SK-N-SH treated with all-trans-retinoic acid at 6 μM for 48 hours (cell line): ENCODE results near the gene EIF4EBP2.
A peak's percentile ranks its signal among the peaks of the same experiment; 100 is the strongest.

ENCODE experiments used
- ATAC-seq: fragments of 200-7000 bp; cut with Tn5 transposase; 3 replicates; pipeline ENCODE4 v1.9.1; 2020; ENCODE audit warnings: mild to moderate bottlenecking, moderate library complexity
- ARNTL ChIP-seq: fragments of 450-650 bp; formaldehyde crosslinking; IDR thresholded peaks from 2 replicates; pipeline ENCODE4 v1.5.0; 2020; ENCODE audit warnings: low read depth, mild to moderate bottlenecking, moderate library complexity, borderline replicate concordance
- BACH2 ChIP-seq: fragments of 250-450 bp; sonication (Bioruptor Pico); IDR thresholded peaks from 2 replicates; pipeline ENCODE4 v1.9.0; 2021; ENCODE audit warnings: mild to moderate bottlenecking, borderline replicate concordance
- CSDC2 ChIP-seq: fragments of 250-450 bp; sonication (Bioruptor Pico); IDR thresholded peaks from 2 replicates; pipeline ENCODE4 v1.5.0; 2020; ENCODE audit warnings: mild to moderate bottlenecking, moderate library complexity
- ESRRG ChIP-seq: fragments of 250-450 bp; sonication (Bioruptor Pico); IDR thresholded peaks from 2 replicates; pipeline ENCODE4 v1.6.1; 2021; ENCODE audit warnings: mild to moderate bottlenecking
- ISL1 ChIP-seq: fragments of 250-450 bp; sonication (Bioruptor Pico); IDR thresholded peaks from 2 replicates; pipeline ENCODE4 v2.1.2; 2022; ENCODE audit warnings: mild to moderate bottlenecking, moderate library complexity
- PPARA ChIP-seq: fragments of 250-450 bp; sonication (Bioruptor Pico); IDR thresholded peaks from 2 replicates; pipeline ENCODE4 v1.5.0; 2020; ENCODE audit warnings: mild to moderate bottlenecking, borderline replicate concordance
- SNAI2 ChIP-seq: fragments of 250-450 bp; sonication (Bioruptor Pico); IDR thresholded peaks from 2 replicates; pipeline ENCODE4 v1.5.0; 2020; ENCODE audit warnings: mild to moderate bottlenecking, moderate library complexity
- TCF4 ChIP-seq: fragments of 250-450 bp; sonication (Bioruptor Pico); IDR thresholded peaks from 2 replicates; pipeline ENCODE4 v1.8.0; 2021; ENCODE audit warnings: mild to moderate bottlenecking, moderate library complexity, borderline replicate concordance
- TOX ChIP-seq: fragments of 250-450 bp; sonication (Bioruptor Pico); IDR thresholded peaks from 2 replicates; pipeline ENCODE4 v1.8.0; 2021; ENCODE audit warnings: mild to moderate bottlenecking, moderate library complexity, borderline replicate concordance
- ZC3H10 ChIP-seq: fragments of 250-450 bp; sonication (Bioruptor Pico); IDR thresholded peaks from 2 replicates; pipeline ENCODE4 v1.5.1; 2021; ENCODE audit warnings: mild to moderate bottlenecking, moderate library complexity
- ZFP3 ChIP-seq: fragments of 250-450 bp; sonication (Bioruptor Pico); IDR thresholded peaks from 2 replicates; pipeline ENCODE4 v1.5.0; 2020; ENCODE audit warnings: mild to moderate bottlenecking, moderate library complexity
- ZFP30 ChIP-seq: fragments of 450-650 bp; formaldehyde crosslinking; IDR thresholded peaks from 2 replicates; pipeline ENCODE4 v1.5.0; 2022; ENCODE audit warnings: mild to moderate bottlenecking, moderate library complexity
- ZNF565 ChIP-seq: fragments of 450-650 bp; formaldehyde crosslinking; conservative IDR thresholded peaks from 2 replicates; pipeline ENCODE4 v1.5.0; 2020; ENCODE audit warnings: low read depth, mild to moderate bottlenecking, moderate library complexity
- ZNF70 ChIP-seq: fragments of 450-650 bp; formaldehyde crosslinking; IDR thresholded peaks from 2 replicates; pipeline ENCODE4 v1.5.0; 2020; ENCODE audit warnings: mild to moderate bottlenecking, moderate library complexity
- ZNF8 ChIP-seq: fragments of 450-650 bp; formaldehyde crosslinking; IDR thresholded peaks from 2 replicates; pipeline ENCODE4 v1.5.0; 2020; ENCODE audit warnings: mild to moderate bottlenecking, moderate library complexity
- TF ChIP-seq, protein P1 (sequence below): fragments of 250-450 bp; sonication (Bioruptor Pico); IDR thresholded peaks from 2 replicates; pipeline ENCODE4 v1.5.1; 2021; ENCODE audit warnings: mild to moderate bottlenecking, moderate library complexity
- TF ChIP-seq, protein P2 (sequence below): fragments of 250-450 bp; sonication (Bioruptor Pico); IDR thresholded peaks from 2 replicates; pipeline ENCODE4 v1.5.0; 2020; ENCODE audit warnings: mild to moderate bottlenecking, moderate library complexity
- TF ChIP-seq, protein P3 (sequence below): fragments of 250-450 bp; sonication (Bioruptor Pico); IDR thresholded peaks from 2 replicates; pipeline ENCODE4 v1.8.0; 2021; ENCODE audit warnings: low read depth, mild to moderate bottlenecking, moderate library complexity, borderline replicate concordance

EIF4EBP2 gene

DNA sequence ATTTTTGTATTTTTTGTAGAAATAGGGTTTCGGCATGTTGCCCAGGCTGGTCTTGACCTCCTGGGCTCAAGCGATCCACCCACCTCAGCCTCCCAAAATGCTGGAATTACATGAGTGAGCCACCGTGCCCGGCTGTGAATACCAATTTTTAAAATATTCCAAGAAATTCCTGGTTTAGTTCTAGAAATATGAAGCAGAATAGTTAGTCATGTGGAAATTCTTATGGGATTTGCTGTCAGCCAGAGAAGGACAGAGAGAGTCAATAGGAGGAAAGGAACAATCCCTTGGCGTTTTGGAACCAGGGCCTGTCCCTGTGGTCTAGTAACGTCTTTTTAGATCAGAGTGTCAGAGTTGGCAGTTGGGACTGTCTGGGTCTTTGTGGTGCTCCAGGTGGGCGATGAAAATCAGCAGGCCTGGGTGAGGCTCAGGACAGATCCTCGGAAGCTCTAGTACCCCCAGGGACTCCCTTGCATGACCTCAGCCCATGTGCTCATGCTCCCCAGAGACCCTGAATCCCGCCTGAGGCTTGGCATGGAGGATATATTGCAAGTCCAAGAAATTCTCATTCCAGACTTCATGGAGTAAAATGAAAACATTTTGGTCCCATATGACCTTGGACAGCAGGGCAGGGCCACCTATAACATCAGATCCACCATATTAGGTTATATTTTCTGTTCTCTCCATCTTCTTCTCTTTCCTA is 29.8 kb downstream of the EIF4EBP2 start:
- no peak for ATAC-seq
- TF ChIP-seq PPARA (CRISPR knock-in tag) (no peak), TOX (no peak), ZNF565 (CRISPR knock-in tag) (no peak), ARNTL (CRISPR knock-in tag) (no peak)
- TF ChIP-seq, protein P1, sequence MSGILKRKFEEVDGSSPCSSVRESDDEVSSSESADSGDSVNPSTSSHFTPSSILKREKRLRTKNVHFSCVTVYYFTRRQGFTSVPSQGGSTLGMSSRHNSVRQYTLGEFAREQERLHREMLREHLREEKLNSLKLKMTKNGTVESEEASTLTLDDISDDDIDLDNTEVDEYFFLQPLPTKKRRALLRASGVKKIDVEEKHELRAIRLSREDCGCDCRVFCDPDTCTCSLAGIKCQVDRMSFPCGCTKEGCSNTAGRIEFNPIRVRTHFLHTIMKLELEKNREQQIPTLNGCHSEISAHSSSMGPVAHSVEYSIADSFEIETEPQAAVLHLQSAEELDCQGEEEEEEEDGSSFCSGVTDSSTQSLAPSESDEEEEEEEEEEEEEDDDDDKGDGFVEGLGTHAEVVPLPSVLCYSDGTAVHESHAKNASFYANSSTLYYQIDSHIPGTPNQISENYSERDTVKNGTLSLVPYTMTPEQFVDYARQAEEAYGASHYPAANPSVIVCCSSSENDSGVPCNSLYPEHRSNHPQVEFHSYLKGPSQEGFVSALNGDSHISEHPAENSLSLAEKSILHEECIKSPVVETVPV, result no peak
- TF ChIP-seq, all 23 proteins: peak for 0

DNA sequence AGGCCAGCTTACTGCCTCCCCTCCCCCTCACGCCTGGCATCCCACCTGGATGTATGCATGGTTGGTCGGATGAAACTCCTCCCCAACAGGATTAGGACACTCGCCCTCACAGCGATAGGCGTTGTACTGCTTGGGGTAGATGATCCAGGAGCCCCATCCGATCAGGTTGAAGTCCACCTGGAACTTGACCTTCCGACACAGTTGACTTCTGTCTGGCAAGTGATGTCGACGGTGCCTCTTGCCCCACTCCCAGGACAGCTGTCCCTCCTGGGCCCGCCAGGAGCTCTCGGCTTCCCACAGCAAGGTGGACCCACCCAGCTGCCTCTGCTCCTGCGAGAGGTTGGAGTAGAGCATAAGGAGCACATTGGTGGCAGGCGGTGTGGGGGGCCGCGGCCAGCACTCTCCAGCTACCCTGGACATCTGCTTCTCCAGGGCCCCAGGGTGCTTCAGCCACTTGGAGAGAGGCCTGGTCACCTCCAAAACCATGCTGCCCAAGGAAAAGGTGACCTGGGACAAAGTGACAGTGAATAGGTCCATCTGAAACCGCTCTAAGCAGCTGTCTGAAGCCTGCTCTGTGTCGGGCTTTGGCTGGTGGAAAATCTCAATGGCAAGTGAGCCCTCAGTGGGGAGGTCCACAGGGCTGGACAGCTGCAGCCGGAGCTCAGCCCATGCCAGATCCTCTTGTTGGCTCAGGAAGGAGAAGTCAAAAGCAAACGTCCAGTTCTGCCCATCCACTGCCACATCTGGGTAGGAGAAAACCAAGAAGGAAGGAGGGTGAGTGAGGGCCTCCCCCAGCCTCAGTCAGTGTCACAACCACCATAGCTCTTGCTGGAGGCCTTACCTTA is 31.5 kb downstream of the EIF4EBP2 start:
- ATAC-seq, result no peak
- TF ChIP-seq ZNF70 (CRISPR knock-in tag), result no peak
- TF ChIP-seq, all 23 proteins: peak for 0

DNA sequence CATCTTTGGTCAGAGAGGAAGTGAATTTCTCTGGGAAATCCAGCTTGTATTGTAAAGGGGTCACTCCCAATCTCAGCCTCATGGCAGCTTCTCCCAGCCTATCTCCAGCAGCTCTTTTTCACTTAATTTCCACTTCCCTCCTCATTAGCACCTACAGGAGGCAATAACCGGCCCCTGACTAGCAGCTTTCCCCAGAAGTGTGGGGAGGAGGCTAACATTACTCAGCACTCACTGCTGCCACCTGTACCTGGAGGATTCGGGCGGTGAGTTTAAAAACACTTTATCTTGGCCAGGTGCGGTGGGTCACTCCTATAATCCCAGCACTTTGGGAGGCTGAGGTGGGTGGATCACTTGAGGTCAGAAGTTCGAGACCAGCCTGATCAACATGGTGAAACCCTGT is 33.8 kb downstream of the EIF4EBP2 start:
- TF ChIP-seq, protein P2, sequence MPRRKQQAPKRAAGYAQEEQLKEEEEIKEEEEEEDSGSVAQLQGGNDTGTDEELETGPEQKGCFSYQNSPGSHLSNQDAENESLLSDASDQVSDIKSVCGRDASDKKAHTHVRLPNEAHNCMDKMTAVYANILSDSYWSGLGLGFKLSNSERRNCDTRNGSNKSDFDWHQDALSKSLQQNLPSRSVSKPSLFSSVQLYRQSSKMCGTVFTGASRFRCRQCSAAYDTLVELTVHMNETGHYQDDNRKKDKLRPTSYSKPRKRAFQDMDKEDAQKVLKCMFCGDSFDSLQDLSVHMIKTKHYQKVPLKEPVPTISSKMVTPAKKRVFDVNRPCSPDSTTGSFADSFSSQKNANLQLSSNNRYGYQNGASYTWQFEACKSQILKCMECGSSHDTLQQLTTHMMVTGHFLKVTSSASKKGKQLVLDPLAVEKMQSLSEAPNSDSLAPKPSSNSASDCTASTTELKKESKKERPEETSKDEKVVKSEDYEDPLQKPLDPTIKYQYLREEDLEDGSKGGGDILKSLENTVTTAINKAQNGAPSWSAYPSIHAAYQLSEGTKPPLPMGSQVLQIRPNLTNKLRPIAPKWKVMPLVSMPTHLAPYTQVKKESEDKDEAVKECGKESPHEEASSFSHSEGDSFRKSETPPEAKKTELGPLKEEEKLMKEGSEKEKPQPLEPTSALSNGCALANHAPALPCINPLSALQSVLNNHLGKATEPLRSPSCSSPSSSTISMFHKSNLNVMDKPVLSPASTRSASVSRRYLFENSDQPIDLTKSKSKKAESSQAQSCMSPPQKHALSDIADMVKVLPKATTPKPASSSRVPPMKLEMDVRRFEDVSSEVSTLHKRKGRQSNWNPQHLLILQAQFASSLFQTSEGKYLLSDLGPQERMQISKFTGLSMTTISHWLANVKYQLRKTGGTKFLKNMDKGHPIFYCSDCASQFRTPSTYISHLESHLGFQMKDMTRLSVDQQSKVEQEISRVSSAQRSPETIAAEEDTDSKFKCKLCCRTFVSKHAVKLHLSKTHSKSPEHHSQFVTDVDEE (CRISPR knock-in tag), result no peak
- TF ChIP-seq, all 23 proteins: peak for 0
- ATAC-seq, result no peak

DNA sequence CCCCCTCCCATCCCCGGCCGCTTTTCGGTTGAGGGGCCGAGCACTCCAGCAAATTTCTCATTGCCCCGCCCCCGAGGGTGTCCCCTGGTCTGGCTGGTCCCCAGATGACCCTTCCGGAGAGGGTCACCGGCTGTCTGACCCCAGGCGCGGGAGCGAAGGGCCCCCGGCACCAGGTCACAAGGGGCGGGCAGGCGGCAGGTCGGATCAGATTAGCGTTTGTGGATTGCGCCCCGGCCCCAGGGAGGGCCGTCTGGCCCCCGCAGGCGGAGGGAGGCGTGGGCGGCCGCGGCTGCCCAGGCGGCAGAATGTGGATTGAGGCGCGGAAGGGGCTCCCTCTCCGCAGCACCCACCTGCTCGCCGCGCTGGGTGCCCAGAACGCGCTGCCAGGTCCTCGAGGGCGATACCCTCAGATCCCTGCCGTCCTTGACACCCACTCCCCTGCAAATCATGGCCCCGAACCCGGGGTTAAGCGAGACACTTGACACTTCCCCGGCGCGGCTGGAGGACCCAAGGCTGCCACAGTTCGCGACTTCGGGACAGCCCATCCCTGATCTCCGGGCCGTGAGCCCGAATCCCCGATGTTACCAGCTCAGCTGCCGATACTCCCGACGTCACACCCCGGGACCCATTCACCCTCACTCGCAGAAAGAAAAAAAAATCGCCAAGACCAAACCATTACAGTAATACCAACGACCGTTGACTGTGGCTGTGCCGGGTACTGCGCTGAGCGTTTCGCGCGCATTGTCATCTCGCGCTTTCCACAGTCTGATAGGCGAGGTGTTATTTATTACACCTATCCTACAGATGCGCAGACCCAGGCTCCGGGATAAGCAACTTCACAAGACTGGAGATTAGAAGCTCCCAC is 36.6 kb downstream of the EIF4EBP2 start:
- TF ChIP-seq, protein P3, sequence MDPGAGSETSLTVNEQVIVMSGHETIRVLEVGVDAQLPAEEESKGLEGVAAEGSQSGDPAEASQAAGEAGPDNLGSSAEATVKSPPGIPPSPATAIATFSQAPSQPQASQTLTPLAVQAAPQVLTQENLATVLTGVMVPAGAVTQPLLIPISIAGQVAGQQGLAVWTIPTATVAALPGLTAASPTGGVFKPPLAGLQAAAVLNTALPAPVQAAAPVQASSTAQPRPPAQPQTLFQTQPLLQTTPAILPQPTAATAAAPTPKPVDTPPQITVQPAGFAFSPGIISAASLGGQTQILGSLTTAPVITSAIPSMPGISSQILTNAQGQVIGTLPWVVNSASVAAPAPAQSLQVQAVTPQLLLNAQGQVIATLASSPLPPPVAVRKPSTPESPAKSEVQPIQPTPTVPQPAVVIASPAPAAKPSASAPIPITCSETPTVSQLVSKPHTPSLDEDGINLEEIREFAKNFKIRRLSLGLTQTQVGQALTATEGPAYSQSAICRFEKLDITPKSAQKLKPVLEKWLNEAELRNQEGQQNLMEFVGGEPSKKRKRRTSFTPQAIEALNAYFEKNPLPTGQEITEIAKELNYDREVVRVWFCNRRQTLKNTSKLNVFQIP (CRISPR knock-in tag), result no peak
- TF ChIP-seq PPARA (CRISPR knock-in tag) (no peak), TCF4 (CRISPR knock-in tag) (no peak), SNAI2 (CRISPR knock-in tag) (no peak), ZNF70 (CRISPR knock-in tag) (no peak), ESRRG (CRISPR knock-in tag) (no peak), ZFP3 (CRISPR knock-in tag) (no peak), ISL1 (CRISPR knock-in tag) (no peak)
- TF ChIP-seq, protein P1, result no peak
- ATAC-seq, result peak; percentile 37

DNA sequence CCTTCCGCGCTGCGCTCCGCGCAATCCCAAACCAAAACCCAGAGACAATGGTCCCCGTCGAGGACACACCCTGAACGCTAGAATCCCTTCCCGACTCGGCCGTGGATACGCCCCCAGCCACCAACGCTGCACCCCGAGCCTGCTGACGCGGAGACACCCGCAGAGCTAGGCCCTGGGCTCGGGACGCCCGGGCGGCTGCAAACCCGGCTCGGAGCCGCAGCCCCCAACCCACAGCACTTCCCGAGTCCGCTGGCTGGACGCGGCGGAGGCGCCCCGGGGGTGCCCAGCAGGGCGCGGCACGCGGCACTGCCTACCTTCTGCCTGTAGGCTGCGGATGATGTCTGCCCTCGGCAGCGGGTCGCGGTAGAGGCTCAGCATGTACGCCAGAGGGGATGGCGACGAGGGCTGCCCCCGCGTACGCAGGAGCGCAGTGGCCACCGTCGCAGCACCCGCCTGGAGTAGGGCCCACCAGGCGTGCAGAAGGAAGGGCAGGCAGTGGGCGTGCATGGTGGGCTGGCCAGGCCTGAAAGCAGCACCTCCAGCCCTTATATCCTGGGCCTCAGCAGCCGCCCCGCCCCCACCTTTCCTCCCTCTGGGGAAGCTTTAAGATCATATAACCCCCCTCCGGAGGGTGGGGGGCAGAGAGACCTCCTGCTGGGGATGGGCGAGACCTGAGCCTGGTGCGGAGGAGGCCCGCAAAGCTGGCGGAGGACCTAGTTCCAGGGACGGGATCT is 37.4 kb downstream of the EIF4EBP2 start, which contains the start of gene NODAL:
TSS of gene NODAL (minus strand) at position 521 of the 734 bp plus-strand sequence. CDS start at position 507, 14 bp downstream.
- no peak; the same call in 2 of the 3 replicates for ATAC-seq
- TF ChIP-seq, protein P1, result no peak
- TF ChIP-seq ZNF565 (CRISPR knock-in tag), result no peak
- TF ChIP-seq ZC3H10 (CRISPR knock-in tag), result no peak
- no peak for TF ChIP-seq ZFP30 (CRISPR knock-in tag)
- no peak for TF ChIP-seq ZNF8 (CRISPR knock-in tag)
- TF ChIP-seq, protein P2 (CRISPR knock-in tag), result no peak
- no peak for TF ChIP-seq BACH2 (CRISPR knock-in tag)
- TF ChIP-seq CSDC2 (CRISPR knock-in tag), result no peak
